GM18517 (cell line): ENCODE data around the gene MPPED1.

Experiments used
- ATAC-seq: cut with Tn5 transposase; IDR thresholded peaks from one replicate; pipeline ENCODE4 v1.9.1; 2021; ENCODE audit warnings: mild to moderate bottlenecking, moderate library complexity; ENCODE audit not compliant: unreplicated experiment

MPPED1 gene

GRCh38 chr22:43514476-43515157 lies 102.8 kb downstream of the MPPED1 start:
- no peak for ATAC-seq

GRCh38 chr22:43515411-43515810 lies 103.6 kb downstream of the MPPED1 start:
- ATAC-seq, result no peak

DNA sequence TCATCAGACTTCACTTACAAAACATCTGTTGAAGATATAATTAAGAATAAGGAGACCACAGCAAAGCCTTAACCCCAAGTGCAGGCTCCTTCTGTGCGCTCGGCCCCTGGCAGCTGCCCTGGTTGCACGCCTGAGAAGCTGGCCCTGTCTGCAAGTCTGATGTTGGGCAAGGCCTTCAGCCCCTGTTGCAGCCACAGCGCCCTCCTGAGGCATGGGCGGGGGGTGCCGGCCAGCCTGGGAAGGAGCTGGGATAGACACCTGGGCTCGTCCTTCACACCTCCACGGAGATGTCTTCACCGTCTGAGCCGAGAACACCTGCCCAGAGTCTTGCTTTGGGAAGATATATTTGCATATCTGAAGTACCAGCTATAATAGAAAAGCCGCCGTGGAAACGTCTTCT lies 104.1 kb downstream of the MPPED1 start:
- ATAC-seq, result no peak

DNA sequence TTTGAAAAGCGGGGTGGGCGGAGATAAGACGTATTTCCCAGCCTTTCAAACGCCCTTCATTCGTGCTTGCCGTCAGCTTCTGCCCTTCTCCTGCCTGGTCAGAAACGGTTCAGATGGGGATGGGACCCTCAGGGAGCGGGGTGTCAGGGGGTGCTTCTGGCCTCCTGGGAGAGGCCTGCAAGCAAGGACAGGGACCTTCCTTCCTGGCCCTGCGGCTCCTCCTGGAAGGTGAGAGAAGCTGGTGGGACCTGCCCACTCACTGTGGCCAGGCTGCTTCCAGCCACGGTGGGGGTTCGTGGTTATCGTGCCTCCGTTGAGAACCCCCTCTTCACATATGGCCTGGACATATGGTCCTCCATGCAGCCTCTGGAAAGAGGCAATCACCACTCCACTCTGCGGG lies 104.6 kb downstream of the MPPED1 start:
- ATAC-seq, result no peak

DNA sequence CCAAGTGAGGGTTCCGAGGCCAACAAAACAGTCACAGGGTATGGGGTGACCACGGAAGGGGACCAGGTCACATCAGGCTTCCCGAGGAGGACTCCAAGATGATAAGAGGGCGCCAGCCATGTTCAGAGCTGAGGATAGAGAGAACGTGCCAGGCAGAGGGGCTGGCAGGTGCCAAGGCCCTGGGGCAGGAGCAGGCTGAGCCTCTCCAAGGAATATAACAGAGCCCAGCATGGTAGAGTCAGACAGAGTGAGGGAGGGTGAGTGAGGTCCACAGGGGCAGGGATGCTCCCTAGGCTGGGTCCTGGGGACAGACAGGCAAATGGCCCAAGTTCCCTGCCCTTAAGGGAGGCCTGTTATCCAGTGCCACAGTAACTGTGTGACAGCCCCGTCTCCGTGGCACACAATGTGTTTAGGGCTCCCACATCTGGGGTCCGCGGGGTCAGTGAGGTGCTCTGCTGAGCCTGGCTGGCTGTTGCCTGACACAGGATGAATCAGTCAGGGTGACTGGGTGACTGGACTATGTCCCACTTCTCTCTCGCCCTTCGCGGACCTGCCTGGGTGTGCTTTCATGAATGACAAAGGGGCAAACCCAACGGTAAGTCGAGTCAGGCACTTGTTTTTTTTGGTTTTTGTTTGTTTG lies 105.3 kb downstream of the MPPED1 start:
- no peak for ATAC-seq

DNA sequence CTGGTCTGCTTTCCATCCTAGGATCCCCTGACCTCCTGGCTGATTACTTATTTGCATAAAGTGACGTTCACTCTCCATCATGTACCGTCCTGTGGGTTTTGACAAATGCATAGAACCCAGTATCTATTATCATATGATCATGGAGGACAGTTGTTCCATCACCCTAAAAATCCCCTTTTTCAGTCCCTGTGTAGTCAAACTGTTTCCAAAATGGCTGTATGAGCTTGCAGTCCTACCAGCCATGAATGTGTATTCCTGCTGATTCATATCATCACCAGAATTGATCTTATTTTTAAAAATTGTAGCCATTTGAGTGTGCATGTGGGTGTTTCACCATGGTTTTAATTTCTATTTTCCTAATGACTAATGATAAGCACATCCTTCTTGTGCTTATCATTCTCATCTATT lies 108.8 kb downstream of the MPPED1 start:
- ATAC-seq, result no peak

DNA sequence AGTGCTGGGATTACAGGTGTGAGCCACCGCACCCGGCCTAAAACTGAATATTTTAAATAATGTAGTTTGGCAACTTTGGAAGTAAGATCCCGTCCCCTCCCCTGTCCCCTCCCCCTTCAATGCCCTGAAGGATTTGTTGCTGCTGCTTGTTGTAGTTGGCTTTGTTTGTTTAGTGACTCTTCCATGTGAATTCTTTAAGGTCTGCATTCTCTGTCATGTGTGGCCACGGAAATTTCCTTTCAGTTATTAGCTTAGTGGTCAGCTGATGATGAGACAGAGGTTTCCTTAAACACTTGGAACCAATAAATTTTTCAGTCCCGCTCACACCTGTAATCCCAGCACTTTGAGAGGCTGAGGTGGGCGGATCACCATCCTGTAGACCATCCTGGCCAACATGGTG lies 109.9 kb downstream of the MPPED1 start:
- no peak for ATAC-seq

GRCh38 chr22:43526117-43526655 lies 114.4 kb downstream of the MPPED1 start:
- ATAC-seq, result no peak

- no peak for ATAC-seq
Measured at GRCh38 chr22:43526946-43527345, 115.1 kb downstream of the MPPED1 start.

- no peak for ATAC-seq
Measured at GRCh38 chr22:43528601-43529360, 117.0 kb downstream of the MPPED1 start.

DNA sequence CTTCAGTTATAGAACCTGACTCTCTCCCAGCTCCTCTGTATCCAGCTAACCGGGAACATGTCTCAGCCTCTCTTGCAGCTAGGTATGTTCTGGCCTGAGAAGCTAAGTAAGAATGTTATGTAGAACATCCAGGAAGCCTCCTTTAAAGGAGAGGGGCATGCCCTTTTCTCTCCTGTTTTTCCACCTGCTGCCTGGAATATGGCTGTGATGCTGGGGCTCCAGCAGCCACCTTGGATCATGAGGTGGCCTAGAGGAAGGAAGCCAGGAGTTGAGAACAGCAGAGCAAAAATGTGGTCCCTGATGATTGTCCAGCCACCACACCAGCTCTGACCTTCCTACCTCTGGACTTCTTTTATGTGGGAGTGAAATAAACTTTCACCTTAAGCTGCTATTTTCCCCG lies 117.6 kb downstream of the MPPED1 start:
- no peak for ATAC-seq

- no peak for ATAC-seq
Measured at GRCh38 chr22:43529934-43530333, 118.1 kb downstream of the MPPED1 start.

DNA sequence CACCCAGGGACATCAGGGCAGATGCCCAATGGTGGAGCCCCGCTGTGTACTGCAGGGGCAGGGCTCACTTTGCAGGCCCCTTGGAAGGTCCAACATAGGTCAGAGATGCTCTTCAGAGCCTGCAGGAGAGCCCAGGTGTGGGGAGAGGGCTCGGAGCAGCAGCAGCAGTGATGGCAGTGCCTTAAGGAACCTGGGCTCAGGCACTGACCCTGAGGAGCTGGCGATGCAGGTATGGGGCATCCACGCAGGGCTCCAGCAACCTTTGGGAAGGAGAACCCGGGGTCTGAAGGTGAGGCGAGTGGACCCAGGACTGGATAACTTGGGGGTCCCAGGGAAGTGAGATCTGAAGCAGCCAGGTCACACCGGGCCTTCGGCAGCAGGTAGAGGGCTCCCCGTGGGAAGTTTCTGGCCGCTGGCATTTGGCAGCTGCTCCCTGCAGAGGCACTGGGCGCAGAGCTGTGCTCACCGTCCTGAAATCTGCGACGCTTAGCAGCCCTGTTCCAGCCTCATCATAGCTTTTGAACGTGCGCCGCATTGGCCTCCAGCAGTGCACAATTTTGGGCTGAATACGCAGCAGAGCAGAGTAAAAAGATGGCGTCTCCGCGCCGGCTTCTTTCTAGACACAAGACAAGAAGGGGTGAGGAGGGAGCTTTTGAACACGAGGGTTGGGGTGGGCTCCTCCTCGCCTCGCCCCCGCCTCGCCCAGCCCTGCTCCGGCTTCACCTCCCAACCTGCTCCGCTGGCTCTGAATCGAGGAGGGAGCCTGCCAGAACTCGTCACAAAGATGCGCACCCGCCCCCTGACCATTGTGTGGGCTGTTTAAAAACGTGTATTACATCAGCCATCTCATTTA lies 118.8 kb downstream of the MPPED1 start:
- no peak for ATAC-seq

GRCh38 chr22:43531651-43532050 lies 119.8 kb downstream of the MPPED1 start:
- ATAC-seq, result no peak

DNA sequence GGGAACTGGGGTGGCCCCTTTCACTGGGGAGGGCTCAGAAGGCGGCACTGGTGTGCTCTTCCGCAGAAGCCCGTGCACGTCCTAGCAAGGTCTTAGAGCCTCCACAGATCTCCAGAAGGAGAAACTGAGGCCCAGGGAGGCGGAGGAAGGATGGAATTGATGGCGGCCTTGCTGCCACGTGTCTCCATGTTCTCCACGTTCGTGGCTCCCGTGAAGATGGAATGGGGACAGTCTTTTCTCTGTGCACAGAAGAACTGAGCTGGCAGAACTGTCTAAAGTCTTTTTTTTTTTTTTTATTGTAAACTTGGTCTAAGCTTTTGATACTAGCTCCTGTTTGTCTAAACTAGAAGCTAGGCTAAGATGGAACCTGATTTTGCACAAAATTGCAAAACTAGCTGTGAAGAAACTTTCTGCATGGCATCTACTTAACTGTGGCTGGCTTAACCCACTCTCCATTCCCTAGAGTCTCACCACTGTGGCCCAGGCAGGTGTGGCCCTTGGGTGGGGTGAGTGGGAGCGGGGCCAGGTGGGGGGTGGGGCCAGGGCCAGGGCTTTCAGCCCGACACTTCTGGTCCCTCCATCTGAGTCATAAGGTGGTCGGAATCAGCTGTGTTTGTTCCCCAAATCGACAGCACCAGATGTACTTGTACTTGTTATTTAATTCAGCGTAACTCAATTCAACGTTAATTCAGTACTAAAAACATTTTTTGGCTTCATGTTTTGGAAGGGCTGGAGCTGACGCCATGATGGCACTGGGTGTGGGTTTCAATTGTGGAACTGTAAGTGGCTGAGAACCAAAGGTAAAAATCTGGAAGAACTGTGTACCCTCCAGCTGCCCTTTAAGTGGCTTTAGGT lies 120.7 kb downstream of the MPPED1 start:
- no peak for ATAC-seq

DNA sequence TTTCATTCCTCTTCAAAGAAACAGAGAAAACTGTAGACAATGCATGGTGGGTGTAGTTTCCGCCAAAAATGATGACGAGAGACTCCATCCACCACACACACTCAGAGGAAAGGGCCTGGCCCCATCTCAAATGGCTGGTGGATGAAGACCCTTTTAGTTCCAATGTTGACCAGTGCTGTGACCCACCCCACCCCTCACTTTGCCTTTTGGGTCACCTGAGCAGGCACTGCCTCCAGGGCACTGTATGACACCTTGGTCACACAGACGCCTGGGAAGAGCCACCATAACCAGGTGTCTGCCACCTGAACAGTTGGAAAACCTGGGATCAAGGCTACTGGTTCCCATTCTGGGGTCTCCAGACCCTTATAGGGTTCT lies 121.3 kb downstream of the MPPED1 start:
- no peak for ATAC-seq

- ATAC-seq, result no peak
Measured at GRCh38 chr22:43533656-43534428, 122.0 kb downstream of the MPPED1 start.

GRCh38 chr22:43534916-43535315 lies 123.1 kb downstream of the MPPED1 start:
- no peak for ATAC-seq

DNA sequence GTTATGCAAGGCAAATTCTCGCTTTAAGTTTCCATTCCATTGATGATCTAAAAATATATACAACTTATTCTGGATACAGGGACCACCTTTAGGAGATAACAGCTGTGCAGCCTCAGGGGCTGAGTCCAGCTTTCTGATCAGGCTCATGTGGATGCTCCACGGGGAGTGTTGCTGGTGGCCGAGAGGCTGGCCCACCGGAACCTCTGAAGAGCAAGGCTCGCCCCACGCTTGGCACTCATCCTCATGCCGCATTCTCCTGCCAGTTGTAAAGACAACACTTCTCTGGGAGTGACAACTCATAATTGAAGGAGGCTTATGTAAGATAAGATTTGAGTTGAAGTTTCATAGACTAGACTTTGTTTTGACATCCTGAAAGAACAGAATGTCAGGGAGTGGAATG lies 123.5 kb downstream of the MPPED1 start:
- ATAC-seq, result no peak
